Trophoblast cell (in vitro differentiated cells and primary cell): ENCODE results near the gene SFI1.
"Not testable (repeated sequence)": the region's sequence is repeated elsewhere in the genome, so short reads cannot be mapped to it uniquely, and the experiment has no call there.

Experiments used
- DNase-seq, 2 donors: peaks; one replicate each; pipeline ENCODE4 v3.0.0-alpha.2; 2016
- H2AFZ ChIP-seq: 2 replicates; pipeline ENCODE4 v1.6.1; 2013; ENCODE audit warnings: low read length, moderate library complexity, mild to moderate bottlenecking; ENCODE audit not compliant: insufficient read depth, poor library complexity
- H2AK5ac ChIP-seq: 2 replicates; pipeline ENCODE4 v1.6.1; 2013; ENCODE audit warnings: mild to moderate bottlenecking, low read length
- H2BK120ac ChIP-seq: 2 replicates; pipeline ENCODE4 v1.6.1; 2013; ENCODE audit warnings: low read length, mild to moderate bottlenecking, moderate library complexity; ENCODE audit not compliant: insufficient read depth, poor library complexity
- H2BK12ac ChIP-seq: 2 replicates; pipeline ENCODE4 v1.6.1; 2013; ENCODE audit warnings: mild to moderate bottlenecking, low read length, moderate library complexity
- H2BK5ac ChIP-seq: 2 replicates; pipeline ENCODE4 v1.6.1; 2013; ENCODE audit warnings: low read length, low read depth, moderate library complexity, mild to moderate bottlenecking; ENCODE audit not compliant: poor library complexity
- H3K14ac ChIP-seq: 2 replicates; pipeline ENCODE4 v1.6.1; 2013; ENCODE audit warnings: mild to moderate bottlenecking, low read length
- H3K18ac ChIP-seq: 2 replicates; pipeline ENCODE4 v1.6.1; 2013; ENCODE audit warnings: mild to moderate bottlenecking, low read length
- H3K23ac ChIP-seq: 2 replicates; pipeline ENCODE4 v1.6.1; 2013; ENCODE audit warnings: low read length
- H3K27ac ChIP-seq: 2 replicates; pipeline ENCODE4 v1.5.1; 2013; ENCODE audit warnings: low read depth, mild to moderate bottlenecking, inconsistent platforms, low read length, moderate library complexity
- H3K27me3 ChIP-seq: 2 replicates; pipeline ENCODE4 v1.6.1; 2013; ENCODE audit warnings: inconsistent platforms, mild to moderate bottlenecking, low read length, moderate library complexity; ENCODE audit not compliant: insufficient read depth
- H3K36me3 ChIP-seq, 2 experiments: 1 replicate in 1 of 2; 2 replicates in 1 of 2; pipeline ENCODE4 v1.6.1; 2013; ENCODE audit warnings: low read length in 2 of 2, mild to moderate bottlenecking in 2 of 2, moderate library complexity in 1 of 2; ENCODE audit not compliant: insufficient read depth in 2 of 2, control insufficient read depth in 1 of 2
- H3K4ac ChIP-seq: 2 replicates; pipeline ENCODE4 v1.6.1; 2013; ENCODE audit warnings: low read depth, mild to moderate bottlenecking, low read length, moderate library complexity
- H3K4me1 ChIP-seq, 2 experiments: 1 replicate in 1 of 2; 2 replicates in 1 of 2; pipeline ENCODE4 v1.6.1; 2013; ENCODE audit warnings: low read length in 2 of 2, mild to moderate bottlenecking in 2 of 2, moderate library complexity in 1 of 2; ENCODE audit not compliant: insufficient read depth in 2 of 2, control insufficient read depth in 1 of 2
- H3K4me2 ChIP-seq: 2 replicates; pipeline ENCODE4 v1.6.1; 2013; ENCODE audit warnings: inconsistent platforms, mild to moderate bottlenecking, low read length, moderate library complexity
- H3K4me3 ChIP-seq: 2 replicates; pipeline ENCODE4 v1.5.1; 2013; ENCODE audit warnings: mild to moderate bottlenecking, low read depth, low read length, inconsistent platforms
- H3K79me1 ChIP-seq: one replicate; pipeline ENCODE4 v1.6.1; 2013; ENCODE audit warnings: low read length
- H3K79me2 ChIP-seq: 2 replicates; pipeline ENCODE4 v1.6.1; 2013; ENCODE audit warnings: low read length, mild to moderate bottlenecking; ENCODE audit not compliant: control insufficient read depth, insufficient read depth, poor library complexity
- H3K9ac ChIP-seq: 2 replicates; pipeline ENCODE4 v1.6.1; 2013; ENCODE audit warnings: mild to moderate bottlenecking, low read length
- H3K9me3 ChIP-seq: 2 replicates; pipeline ENCODE4 v1.6.1; 2013; ENCODE audit warnings: low read depth, mild to moderate bottlenecking, control low read depth, inconsistent platforms, low read length; ENCODE audit not compliant: insufficient read depth
- H4K12ac ChIP-seq: 2 replicates; pipeline ENCODE4 v1.6.1; 2013; ENCODE audit warnings: low read depth, mild to moderate bottlenecking, low read length, moderate library complexity
- H4K8ac ChIP-seq: 2 replicates; pipeline ENCODE4 v1.6.1; 2013; ENCODE audit warnings: low read depth, mild to moderate bottlenecking, low read length, moderate library complexity
- H4K91ac ChIP-seq: one replicate; pipeline ENCODE4 v1.6.1; 2013; ENCODE audit warnings: low read depth, mild to moderate bottlenecking, low read length, moderate library complexity
- WGBS: extraction: QIAGEN DNeasy Blood & Tissue Kit; methylation state at CpG from one replicate; pipeline ENCODE4 v1.1.7; 2013; ENCODE audit warnings: missing lambda C conversion rate; ENCODE audit not compliant: insufficient read length, insufficient coverage; ENCODE audit errors: extremely low coverage; 5-methylcytosine and 5-hydroxymethylcytosine counted together

The SFI1 gene

DNA sequence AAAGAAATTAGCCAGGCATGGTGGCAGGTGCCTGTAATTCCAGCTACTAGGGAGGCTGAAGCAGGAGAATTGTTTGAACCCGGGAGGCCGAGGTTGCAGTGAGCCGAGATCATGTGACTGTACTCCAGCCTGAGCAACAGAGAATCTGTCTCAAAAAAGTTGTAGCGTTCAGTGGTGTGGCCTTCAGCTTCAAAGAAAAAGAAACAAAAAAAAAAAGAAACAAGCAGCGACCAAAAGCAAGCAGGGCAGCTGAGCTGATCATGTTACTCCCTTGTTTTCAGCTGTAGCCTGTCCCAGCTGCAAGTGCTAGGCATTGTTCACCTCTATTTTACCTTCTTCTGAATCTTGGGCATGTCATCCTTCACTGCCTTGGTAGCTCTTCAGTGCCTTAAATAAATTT lies 37.0 kb downstream of the SFI1 start:
- Histone ChIP-seq H2BK120ac (no peak overlapping the region), H3K27ac (no peak overlapping the region), H4K91ac (no peak overlapping the region), H3K14ac (no peak overlapping the region), H3K4me2 (no peak overlapping the region), H3K4ac (no peak overlapping the region), H3K9me3 (no peaks in the 10 kb centered on the region), H2BK5ac (no peak overlapping the region), H2AK5ac (no peak overlapping the region), H3K18ac (no peak overlapping the region), H3K36me3 (no peaks in the 10 kb centered on the region), H3K23ac (no peak overlapping the region), H2AFZ (no peak overlapping the region), H4K8ac (no peak overlapping the region), H3K27me3 (no peaks in the 10 kb centered on the region), H4K12ac (no peak overlapping the region), H3K4me3 (no peak overlapping the region), H3K4me1 (no peaks in the 10 kb centered on the region), H3K9ac (no peak overlapping the region), H2BK12ac (no peak overlapping the region), H3K79me1 (no peaks in the 10 kb centered on the region), H3K79me2 (no peaks in the 10 kb centered on the region)
- no peak for DNase-seq
- WGBS: no CpG with 5 or more reads among the region's 5 CpGs

DNA sequence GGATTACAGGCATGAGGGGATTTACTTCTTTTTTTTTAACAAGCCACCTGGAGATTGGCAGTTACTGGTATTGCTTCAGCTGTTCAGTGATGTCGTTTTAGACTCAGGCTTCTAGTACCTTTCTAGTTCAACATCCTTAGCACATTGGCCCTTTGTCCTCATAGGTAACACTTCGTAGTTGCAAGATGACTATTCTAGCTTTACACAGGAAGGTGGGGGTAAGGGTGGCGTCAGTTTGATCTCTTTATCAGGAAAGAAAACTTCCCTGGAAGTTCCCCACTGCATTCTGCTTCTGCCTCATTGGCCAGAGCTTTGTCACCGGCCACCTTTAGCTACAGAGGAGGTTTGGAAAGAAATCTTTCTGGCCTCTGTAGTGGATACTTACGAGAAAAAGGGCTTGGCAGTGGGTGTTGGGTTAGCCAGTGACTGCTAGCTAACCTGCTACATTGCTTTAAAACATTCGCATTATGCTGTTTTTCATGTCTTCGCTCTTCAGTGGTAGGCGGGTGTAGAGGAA lies 40.7 kb downstream of the SFI1 start:
- no peak overlapping the region for H2AK5ac ChIP-seq
- H3K79me2 ChIP-seq: no peaks in the 10 kb centered on the region
- no peaks in the 10 kb centered on the region for H3K9me3 ChIP-seq
- H3K4me3 ChIP-seq: no peak overlapping the region
- H4K12ac ChIP-seq: no peak overlapping the region
- no peak overlapping the region for H3K27ac ChIP-seq
- no peak overlapping the region for H2BK120ac ChIP-seq
- no peak overlapping the region for H3K4me2 ChIP-seq
- H3K36me3 ChIP-seq: no peaks in the 10 kb centered on the region
- H3K23ac ChIP-seq: no peak overlapping the region
- H3K79me1 ChIP-seq: no peaks in the 10 kb centered on the region
- no peak overlapping the region for H3K4ac ChIP-seq
- no peak overlapping the region for H4K8ac ChIP-seq
- no peak overlapping the region for H2BK12ac ChIP-seq
- H3K14ac ChIP-seq: no peak overlapping the region
- no peak overlapping the region for H4K91ac ChIP-seq
- H2AFZ ChIP-seq: no peak overlapping the region
- WGBS: no CpG with 5 or more reads among the region's 8 CpGs
- H3K27me3 ChIP-seq: no peaks in the 10 kb centered on the region
- no peak overlapping the region for H2BK5ac ChIP-seq
- H3K4me1 ChIP-seq: no peaks in the 10 kb centered on the region
- no peak for DNase-seq
- no peak overlapping the region for H3K9ac ChIP-seq
- H3K18ac ChIP-seq: no peak overlapping the region

DNA sequence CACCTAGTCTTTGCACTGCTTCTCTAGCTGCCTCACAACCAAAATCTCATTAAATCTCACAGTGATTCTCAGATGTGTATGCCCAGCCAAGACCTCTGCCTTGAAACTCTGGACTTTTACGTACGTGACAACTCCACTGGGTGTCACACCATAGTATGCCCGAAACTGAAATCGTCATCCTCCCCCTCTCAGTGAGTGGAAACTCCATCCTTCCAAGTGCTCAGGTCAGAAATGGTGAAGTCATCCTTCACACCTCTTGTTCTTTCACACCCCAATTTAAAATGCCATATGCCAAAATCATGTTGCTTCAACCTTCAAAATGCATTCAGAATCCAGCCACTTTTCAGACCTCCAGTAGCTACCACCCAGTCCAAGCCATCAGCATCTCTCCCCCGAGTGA lies 42.5 kb downstream of the SFI1 start:
- H3K23ac ChIP-seq: no peak overlapping the region
- H2AFZ ChIP-seq: no peak overlapping the region
- H3K18ac ChIP-seq: no peak overlapping the region
- H2AK5ac ChIP-seq: no peak overlapping the region
- no peak overlapping the region for H4K8ac ChIP-seq
- H2BK12ac ChIP-seq: no peak overlapping the region
- no peak overlapping the region for H3K9ac ChIP-seq
- no peak overlapping the region for H3K14ac ChIP-seq
- H3K79me1 ChIP-seq: no peaks in the 10 kb centered on the region
- H3K79me2 ChIP-seq: no peaks in the 10 kb centered on the region
- no peaks in the 10 kb centered on the region for H3K27me3 ChIP-seq
- H3K4me3 ChIP-seq: no peak overlapping the region
- DNase-seq: no peak
- no peaks in the 10 kb centered on the region for H3K9me3 ChIP-seq
- H3K27ac ChIP-seq: no peak overlapping the region
- no peak overlapping the region for H3K4me2 ChIP-seq
- no peak overlapping the region for H3K4ac ChIP-seq
- H2BK120ac ChIP-seq: no peak overlapping the region
- no peaks in the 10 kb centered on the region for H3K36me3 ChIP-seq
- H2BK5ac ChIP-seq: no peak overlapping the region
- H4K91ac ChIP-seq: no peak overlapping the region
- WGBS: no CpG with 5 or more reads among the region's 5 CpGs
- no peaks in the 10 kb centered on the region for H3K4me1 ChIP-seq
- H4K12ac ChIP-seq: no peak overlapping the region

DNA sequence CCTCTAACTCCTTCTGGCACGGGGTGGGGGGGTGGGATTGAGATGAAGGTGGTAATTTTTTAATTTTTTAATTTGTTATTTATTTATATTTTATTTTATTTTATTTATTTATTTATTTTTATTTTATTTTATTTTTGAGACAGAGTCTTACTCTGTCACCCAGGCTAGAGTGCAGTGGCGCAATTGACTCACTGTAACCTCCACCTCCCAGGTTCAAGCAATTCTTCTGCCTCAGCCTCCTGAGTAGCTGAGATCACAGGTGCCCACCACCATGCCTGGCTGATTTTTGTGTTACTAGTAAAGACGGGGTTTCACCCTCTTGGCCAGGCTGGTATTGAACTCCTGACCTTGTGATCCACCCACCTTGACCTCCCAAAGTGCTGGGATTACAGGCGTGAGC lies 43.8 kb downstream of the SFI1 start:
- H4K91ac ChIP-seq, H3K4me2 ChIP-seq, H3K9me3 ChIP-seq, H2BK12ac ChIP-seq, H4K8ac ChIP-seq, H3K9ac ChIP-seq, H3K79me2 ChIP-seq, H3K27me3 ChIP-seq, H4K12ac ChIP-seq, H3K4me3 ChIP-seq, H3K36me3 ChIP-seq, H3K79me1 ChIP-seq, H3K27ac ChIP-seq, H3K23ac ChIP-seq, H2BK5ac ChIP-seq, H2BK120ac ChIP-seq, H3K4me1 ChIP-seq, H3K4ac ChIP-seq, H3K14ac ChIP-seq, H3K18ac ChIP-seq, H2AK5ac ChIP-seq, H2AFZ ChIP-seq, DNase-seq: not testable (repeated sequence)
- WGBS: no CpG with 5 or more reads among the region's 4 CpGs
